ENCODE data around the gene ANKRD33.

ANKRD33 gene

GRCh38 chr12:51910691-51911090 is 22.8 kb downstream of the ANKRD33 start:
- no peak overlapping the region for H3K9ac ChIP-seq
- no peaks in the 10 kb centered on the region for H3K27me3 ChIP-seq (ENCODE audit: insufficient read depth, low read depth)
- H3K4me1 ChIP-seq (ENCODE audit: low read depth, poor library complexity, severe bottlenecking) = no peaks in the 10 kb centered on the region
- H3K79me2 ChIP-seq (ENCODE audit: insufficient read depth, low read depth) = no peaks in the 10 kb centered on the region
- H2AFZ ChIP-seq (ENCODE audit: low read depth) = no peak overlapping the region
- no peak overlapping the region for H3K27ac ChIP-seq
- H3K4me3 ChIP-seq (IDR thresholded peaks at IDR 0.05; ENCODE audit: insufficient read depth, low read depth, low read length) = no peak overlapping the region
- no peaks in the 10 kb centered on the region for H3K36me3 ChIP-seq (ENCODE audit: insufficient read depth)
- no peak for TF ChIP-seq CTCF (conservative IDR thresholded peaks at IDR 0.05; ENCODE audit: low read depth, low read length)
- H4K20me1 ChIP-seq (ENCODE audit: insufficient read depth) = no peaks in the 10 kb centered on the region
- H3K4me2 ChIP-seq = no peak overlapping the region

GRCh38 chr12:51911307-51911706 is 23.4 kb downstream of the ANKRD33 start:
- H3K27me3 ChIP-seq (ENCODE audit: insufficient read depth, low read depth) = no peaks in the 10 kb centered on the region
- TF ChIP-seq CTCF (conservative IDR thresholded peaks at IDR 0.05; ENCODE audit: low read depth, low read length) = no peak
- no peaks in the 10 kb centered on the region for H4K20me1 ChIP-seq (ENCODE audit: insufficient read depth)
- H3K36me3 ChIP-seq (ENCODE audit: insufficient read depth) = no peaks in the 10 kb centered on the region
- no peaks in the 10 kb centered on the region for H3K4me1 ChIP-seq (ENCODE audit: low read depth, poor library complexity, severe bottlenecking)
- no peak overlapping the region for H3K9ac ChIP-seq
- H3K4me2 ChIP-seq = no peak overlapping the region
- no peak overlapping the region for H3K4me3 ChIP-seq (IDR thresholded peaks at IDR 0.05; ENCODE audit: insufficient read depth, low read depth, low read length)
- H3K79me2 ChIP-seq (ENCODE audit: insufficient read depth, low read depth) = no peaks in the 10 kb centered on the region
- no peak overlapping the region for H3K27ac ChIP-seq
- no peak overlapping the region for H2AFZ ChIP-seq (ENCODE audit: low read depth)

GRCh38 chr12:51911788-51912711 is 24.1 kb downstream of the ANKRD33 start:
- no peaks in the 10 kb centered on the region for H3K27me3 ChIP-seq (ENCODE audit: insufficient read depth, low read depth)
- no peaks in the 10 kb centered on the region for H3K79me2 ChIP-seq (ENCODE audit: insufficient read depth, low read depth)
- TF ChIP-seq CTCF (conservative IDR thresholded peaks at IDR 0.05; ENCODE audit: low read depth, low read length) = no peak
- H3K4me2 ChIP-seq = no peak overlapping the region
- H2AFZ ChIP-seq (ENCODE audit: low read depth) = no peak overlapping the region
- no peaks in the 10 kb centered on the region for H3K4me1 ChIP-seq (ENCODE audit: low read depth, poor library complexity, severe bottlenecking)
- H3K27ac ChIP-seq = no peak overlapping the region
- H3K36me3 ChIP-seq (ENCODE audit: insufficient read depth) = no peaks in the 10 kb centered on the region
- no peak overlapping the region for H3K4me3 ChIP-seq (IDR thresholded peaks at IDR 0.05; ENCODE audit: insufficient read depth, low read depth, low read length)
- no peak overlapping the region for H3K9ac ChIP-seq
- no peaks in the 10 kb centered on the region for H4K20me1 ChIP-seq (ENCODE audit: insufficient read depth)

GRCh38 chr12:51913071-51914033 is 25.4 kb downstream of the ANKRD33 start:
- no peaks in the 10 kb centered on the region for H3K36me3 ChIP-seq (ENCODE audit: insufficient read depth)
- no peak overlapping the region for H2AFZ ChIP-seq (ENCODE audit: low read depth)
- no peak overlapping the region for H3K9ac ChIP-seq
- no peak overlapping the region for H3K27ac ChIP-seq
- no peaks in the 10 kb centered on the region for H3K4me1 ChIP-seq (ENCODE audit: low read depth, poor library complexity, severe bottlenecking)
- H3K27me3 ChIP-seq (ENCODE audit: insufficient read depth, low read depth) = no peaks in the 10 kb centered on the region
- H3K79me2 ChIP-seq (ENCODE audit: insufficient read depth, low read depth) = no peaks in the 10 kb centered on the region
- TF ChIP-seq CTCF (conservative IDR thresholded peaks at IDR 0.05; ENCODE audit: low read depth, low read length) = no peak; the same call in 1 of the 2 replicates
- H3K4me2 ChIP-seq = no peak overlapping the region
- H3K4me3 ChIP-seq (IDR thresholded peaks at IDR 0.05; ENCODE audit: insufficient read depth, low read depth, low read length) = no peak overlapping the region
- H4K20me1 ChIP-seq (ENCODE audit: insufficient read depth) = no peaks in the 10 kb centered on the region
